Measurements from ENCODE around the gene MAML2. TPM values are rescaled to one million over a fixed set of nuclear protein-coding genes. Genes with fewer than 3 reads are reported as not detected.

Gene MAML2
- total and polyA plus RNA-seq, 2 of the 8 experiments (the other 6 are each of a cell fraction or from before 2014, with no cell fraction given), result 3.8 to 6.6 TPM

- no peak overlapping the region for H3K23ac ChIP-seq (ENCODE audit: insufficient read length)
- no peak overlapping the region for H4K8ac ChIP-seq (ENCODE audit: extremely low read depth, insufficient read depth, low read length)
- H2BK5ac ChIP-seq (ENCODE audit: low read depth, low read length), result no peak overlapping the region
- H4K5ac ChIP-seq (ENCODE audit: insufficient read length, low read depth, low read length), result no peak overlapping the region
- 95% methylated on average over 3 of the region's 3 CpGs; no CpG with 5 or more reads in 1 of the 2 experiments for WGBS, 2 experiments (ENCODE audit: extremely low coverage in 1 of 2, insufficient coverage in 1 of 2, insufficient read length in 1 of 2, insufficient replicate concordance in 2 of 2, low coverage in 1 of 2, low lambda C conversion rate in 2 of 2, missing lambda C conversion rate in 1 of 2)
- no peak overlapping the region for H3K18ac ChIP-seq (ENCODE audit: extremely low read depth, low read length)
- no peak overlapping the region for H2BK120ac ChIP-seq (replicated peaks; ENCODE audit: low read depth, low read length)
- H3K4ac ChIP-seq (replicated peaks; ENCODE audit: insufficient read length, low read depth, low read length), result no peak overlapping the region
- ChIA-PET CTCF (ENCODE audit: partially characterized antibody) (interaction anchor here (1.0 to 1.6 kb wide), 2 partner anchors 34 to 39 kb away, joined by 3 to 4 read pairs; partner anchors contain the start of gene MAML2), POLR2A (ENCODE audit: partially characterized antibody) (no interaction called here)
- H2BK20ac ChIP-seq (ENCODE audit: low read length), result no peak overlapping the region
- no peaks in the 10 kb centered on the region for H3K79me2 ChIP-seq (ENCODE audit: control insufficient read depth in 1 of 2, insufficient read depth in 2 of 2, low read length in 2 of 2)
- H3K27me3 ChIP-seq (replicated peaks in 1 of 4; ENCODE audit: control insufficient read depth in 3 of 4, extremely low read depth in 1 of 4, insufficient read depth in 3 of 4, low read length in 3 of 4), result no peaks in the 10 kb centered on the region
- H3K36me3 ChIP-seq (ENCODE audit: control insufficient read depth in 2 of 4, insufficient read depth in 4 of 4, low read length in 3 of 4), result no peaks in the 10 kb centered on the region
- H4K91ac ChIP-seq (replicated peaks; ENCODE audit: insufficient read length, low read length), result no peak overlapping the region
- no peak overlapping the region for H3K27ac ChIP-seq (ENCODE audit: low read depth, low read length)
- no peaks in the 10 kb centered on the region for H3K9me3 ChIP-seq (ENCODE audit: insufficient read depth in 2 of 2, low read depth in 1 of 2, low read length in 1 of 2)
- H2BK12ac ChIP-seq (ENCODE audit: low read depth, low read length), result no peak overlapping the region
- H3K9ac ChIP-seq (replicated peaks in 1 of 4; ENCODE audit: extremely low read depth in 1 of 4, low read depth in 3 of 4, low read length in 3 of 4), result no peak overlapping the region
- no peak overlapping the region for H2AK5ac ChIP-seq (ENCODE audit: low read depth, low read length)
- no peak overlapping the region for H3K4me2 ChIP-seq (ENCODE audit: insufficient read depth in 1 of 2, low read depth in 2 of 2, low read length in 2 of 2)
- no peaks in the 10 kb centered on the region for H3K23me2 ChIP-seq (ENCODE audit: low read depth, low read length)
- H3K14ac ChIP-seq (ENCODE audit: insufficient read length), result no peak overlapping the region
- DNase-seq (ENCODE audit: low read depth in 1 of 2, low spot score in 2 of 2) (no peak), FAIRE-seq (no peak)
- H3K4me1 ChIP-seq (replicated peaks in 1 of 4; ENCODE audit: control insufficient read depth in 3 of 4, insufficient read depth in 4 of 4, low read length in 3 of 4), result peaks cover 0 to 14% (median 10%) of the 10 kb centered on the region in 4 experiments; a peak in 5 of 7 replicates
- H2AFZ ChIP-seq (ENCODE audit: low read length), result no peak overlapping the region
- no peak overlapping the region for H3K56ac ChIP-seq (replicated peaks; ENCODE audit: insufficient read length, low read depth, low read length)
- no peak overlapping the region for H3K4me3 ChIP-seq (ENCODE audit: extremely low read depth in 1 of 4, insufficient read depth in 2 of 4, low read depth in 3 of 4, low read length in 4 of 4)
- H2BK15ac ChIP-seq (ENCODE audit: low read length), result no peak overlapping the region
- no peaks in the 10 kb centered on the region; the same call in 1 of the 2 replicates for H3K79me1 ChIP-seq (ENCODE audit: low read depth, low read length)
- no peaks in the 10 kb centered on the region for H4K20me1 ChIP-seq (replicated peaks in 1 of 2; ENCODE audit: control insufficient read depth in 1 of 2, insufficient read depth in 2 of 2, low read length in 2 of 2)
- no peak for TF ChIP-seq POLR2A (IDR thresholded peaks at IDR 0.05; ENCODE audit: control extremely low read depth in 1 of 2, low read depth in 2 of 2, low read length in 2 of 2)
- no peak for TF ChIP-seq SIRT6 (IDR thresholded peaks at IDR 0.05; ENCODE audit: low read length)
- TF ChIP-seq PHF8 (conservative IDR thresholded peaks at IDR 0.05; ENCODE audit: low read depth, low read length), result no peak
- no peak for TF ChIP-seq USF2 (IDR thresholded peaks at IDR 0.05; ENCODE audit: low read length)
- TF ChIP-seq RFX5 (IDR thresholded peaks at IDR 0.05; ENCODE audit: borderline replicate concordance, low read depth, low read length), result no peak
- no peak for TF ChIP-seq TEAD4 (IDR thresholded peaks at IDR 0.05; ENCODE audit: low read depth, low read length)
- no peak for TF ChIP-seq ATF2 (IDR thresholded peaks at IDR 0.05; ENCODE audit: low read length)
- no peak for TF ChIP-seq RAD21 (IDR thresholded peaks at IDR 0.05 in 1 of 2, conservative IDR thresholded peaks at IDR 0.05 in 1 of 2; ENCODE audit: low read depth in 2 of 2, low read length in 2 of 2)
- TF ChIP-seq EP300 (IDR thresholded peaks at IDR 0.05; ENCODE audit: borderline replicate concordance in 1 of 2, low read depth in 2 of 2, low read length in 2 of 2), result no peak
- no peak for TF ChIP-seq BACH1 (IDR thresholded peaks at IDR 0.05; ENCODE audit: low read length)
- TF ChIP-seq FOSL1 (IDR thresholded peaks at IDR 0.05; ENCODE audit: insufficient read depth, low read depth, low read length), result no peak
Observed at GRCh38 chr11:96303980-96304379, 39.0 kb downstream of the MAML2 start.
